CD14-positive monocyte (primary cell): ENCODE data around the gene C6orf47. TPM values are rescaled to one million over a fixed set of nuclear protein-coding genes. Genes with fewer than 3 reads are reported as not detected.
A peak's percentile ranks its signal among the peaks of the same experiment; 100 is the strongest.

Experiments used
- DNase-seq, 3 donors: peaks; one replicate each; pipeline ENCODE4 v3.0.0-alpha.2; 2011 to 2022
- H2AFZ ChIP-seq: 2 replicates; pipeline ENCODE4 v1.6.0; 2012; ENCODE audit warnings: mild to moderate bottlenecking, low read depth, low read length, inconsistent platforms; ENCODE audit not compliant: insufficient read depth, poor library complexity, severe bottlenecking
- H3K27ac ChIP-seq, 2 donors: 1 replicate in 1 of 2; 2 replicates in 1 of 2; pipeline ENCODE4 v1.5.1; 2012 to 2013; ENCODE audit warnings: low read length in 2 of 2, control low read depth in 1 of 2, inconsistent platforms in 1 of 2, low read depth in 1 of 2, mild to moderate bottlenecking in 1 of 2
- H3K27me3 ChIP-seq, 2 donors: one replicate each; pipeline versions ENCODE4 v1.6.0 to v1.6.1; 2011 to 2013; ENCODE audit warnings: low read length in 2 of 2; ENCODE audit not compliant: control insufficient read depth in 2 of 2, insufficient read depth in 2 of 2
- H3K36me3 ChIP-seq, 2 donors: replicated peaks in 1 of 2; 1 replicate in 1 of 2; 2 replicates in 1 of 2; pipeline versions ENCODE4 v1.5.1 to v1.6.1; 2012 to 2013; ENCODE audit warnings: low read length in 2 of 2, control low read depth in 1 of 2, inconsistent platforms in 1 of 2, mild to moderate bottlenecking in 1 of 2; ENCODE audit not compliant: insufficient read depth in 2 of 2, control insufficient read depth in 1 of 2
- H3K4me1 ChIP-seq, 2 donors: 1 replicate in 1 of 2; 2 replicates in 1 of 2; pipeline versions ENCODE4 v1.5.1 to v1.6.1; 2012 to 2013; ENCODE audit warnings: low read length in 2 of 2, control low read depth in 1 of 2, inconsistent platforms in 1 of 2, mild to moderate bottlenecking in 1 of 2, moderate library complexity in 1 of 2; ENCODE audit not compliant: insufficient read depth in 2 of 2, control insufficient read depth in 1 of 2
- H3K4me2 ChIP-seq: replicated peaks from 2 replicates; pipeline ENCODE3; 2012; ENCODE audit warnings: low read length, moderate library complexity, mild to moderate bottlenecking; ENCODE audit not compliant: poor library complexity, severe bottlenecking; ENCODE audit errors: extremely low read depth
- H3K4me3 ChIP-seq, 3 experiments: fragments of 200-600 bp in 1 of 3; sonication (generic) in 1 of 3; replicated peaks in 1 of 3; 1 replicate in 2 of 3; 2 replicates in 1 of 3; pipeline ENCODE4 v1.5.1; 2011 to 2013; ENCODE audit warnings: low read length in 3 of 3, mild to moderate bottlenecking in 3 of 3, control low read depth in 2 of 3, low read depth in 2 of 3, inconsistent platforms in 1 of 3, moderate library complexity in 1 of 3
- H3K79me2 ChIP-seq: 2 replicates; pipeline ENCODE4 v1.6.0; 2012; ENCODE audit warnings: mild to moderate bottlenecking, control low read depth, inconsistent platforms, low read length, moderate library complexity; ENCODE audit not compliant: insufficient read depth
- H3K9ac ChIP-seq: 2 replicates; pipeline ENCODE4 v1.6.0; 2017; ENCODE audit warnings: low read length, mild to moderate bottlenecking; ENCODE audit not compliant: insufficient read depth, poor library complexity, severe bottlenecking
- H3K9me3 ChIP-seq, 2 donors: replicated peaks in 1 of 2; 1 replicate in 1 of 2; 2 replicates in 1 of 2; pipeline versions ENCODE4 v1.5.1 to v1.6.1; 2012 to 2013; ENCODE audit warnings: low read length in 2 of 2, control low read depth in 1 of 2; ENCODE audit not compliant: control insufficient read depth in 1 of 2, insufficient read depth in 1 of 2
- H4K20me1 ChIP-seq: 2 replicates; pipeline ENCODE4 v1.6.0; 2012; ENCODE audit warnings: mild to moderate bottlenecking, low read length, control low read depth, moderate library complexity; ENCODE audit not compliant: insufficient read depth
- H3K27ac Mint-ChIP-seq, 7 donors: one replicate each; pipeline ENCODE4 v1.8.0; 2020; ENCODE audit warnings: mild to moderate bottlenecking in 7 of 7, mixed read lengths in 7 of 7, moderate library complexity in 6 of 7, inconsistent platforms in 2 of 7
- H3K27me3 Mint-ChIP-seq, 3 donors: one replicate each; pipeline ENCODE4 v1.8.0; 2021 to 2022; ENCODE audit warnings: low read depth in 3 of 3, mild to moderate bottlenecking in 3 of 3, mixed read lengths in 3 of 3, moderate library complexity in 3 of 3, inconsistent platforms in 1 of 3
- H3K36me3 Mint-ChIP-seq, 2 donors: one replicate each; pipeline ENCODE4 v1.8.0; 2020; ENCODE audit warnings: mixed read lengths in 2 of 2, inconsistent platforms in 1 of 2, mild to moderate bottlenecking in 1 of 2
- H3K4me1 Mint-ChIP-seq: one replicate; pipeline ENCODE4 v1.8.0; 2020; ENCODE audit warnings: mild to moderate bottlenecking, mixed read lengths
- H3K4me3 Mint-ChIP-seq, 2 donors: one replicate each; pipeline ENCODE4 v1.8.0; 2020; ENCODE audit warnings: mild to moderate bottlenecking in 2 of 2, mixed read lengths in 2 of 2, moderate library complexity in 1 of 2
- H3K9me3 Mint-ChIP-seq, 7 donors: one replicate each; pipeline ENCODE4 v1.8.0; 2020 to 2022; ENCODE audit warnings: mixed read lengths in 7 of 7, mild to moderate bottlenecking in 6 of 7, moderate library complexity in 6 of 7, inconsistent platforms in 2 of 7
- CTCF ChIP-seq: fragments of 200-600 bp; IDR thresholded peaks from one replicate; pipeline ENCODE4 v1.8.0; 2022; ENCODE audit warnings: antibody characterized with exemption, mild to moderate bottlenecking
- WGBS: methylation state at CpG from one replicate; pipeline ENCODE4 v1.1.5; 2013; ENCODE audit warnings: missing lambda C conversion rate; ENCODE audit not compliant: insufficient coverage; 5-methylcytosine and 5-hydroxymethylcytosine counted together
- intact Hi-C, 2 donors: fragments of 100-400 bp; cut with micrococcal nuclease; formaldehyde crosslinking; loops; one replicate each; pipeline versions ENCODE4 v1.15.0 to v1.15.1; 2023
- polyA plus RNA-seq, 3 donors: library from polyadenylated mRNA; depleted of rRNA in 1 of 3; unstranded in 2 of 3; stranded (reverse) in 1 of 3; fragments of 300-500 nt in 2 of 3; fragments of >200 nt in 1 of 3; fragmentation: Illumina TruSeq in 2 of 3; gene quantifications; 1 replicate in 2 of 3; 2 replicates in 1 of 3; pipeline ENCODE4 v1.2.3, GENCODE V29; 2012 to 2021

Gene C6orf47
- polyA plus RNA-seq, 3 donors: 8.0 to 23.4 (median 18.1) TPM

GRCh38 chr6:31636698-31637596 lies 23.6 kb downstream of the C6orf47 start:
- Histone ChIP-seq H4K20me1 (peaks cover 94% of the 10 kb centered on the region), H3K4me1 (no peaks in the 10 kb centered on the region), H3K27ac (no peak overlapping the region), H2AFZ (no peak overlapping the region), H3K27me3 (no peaks in the 10 kb centered on the region), H3K9me3 (no peaks in the 10 kb centered on the region), H3K36me3 (peaks cover 95 to 99% of the 10 kb centered on the region in 2 donors), H3K9ac (no peak overlapping the region), H3K79me2 (peaks cover 15% of the 10 kb centered on the region), H3K4me2 (no peak overlapping the region), H3K4me3 (no peak overlapping the region)
- WGBS: 91% methylated on average over 14 of the region's 27 CpGs
- intact Hi-C loops: no loop called here
- Mint-ChIP-seq H3K27ac (peak overlapping the region in 5 of 7 donors; percentile 8 to 77 (median 59)), H3K27me3 (no peaks in the 10 kb centered on the region), H3K9me3 (no peaks in the 10 kb centered on the region), H3K4me3 (no peak overlapping the region), H3K4me1 (no peaks in the 10 kb centered on the region), H3K36me3 (peaks cover 88 to 97% of the 10 kb centered on the region in 2 donors)
- TF ChIP-seq CTCF: no peak
- DNase-seq: no peak

- Histone ChIP-seq H3K27me3 (no peaks in the 10 kb centered on the region), H3K4me2 (no peak overlapping the region), H3K4me1 (no peaks in the 10 kb centered on the region), H3K4me3 (no peak overlapping the region), H3K79me2 (peaks cover 26% of the 10 kb centered on the region), H4K20me1 (peaks cover 95% of the 10 kb centered on the region), H3K9me3 (no peaks in the 10 kb centered on the region), H2AFZ (no peak overlapping the region), H3K9ac (no peak overlapping the region), H3K27ac (no peak overlapping the region), H3K36me3 (peaks cover 96 to 99% of the 10 kb centered on the region in 2 donors)
- no peaks in the 10 kb centered on the region for H3K9me3 Mint-ChIP-seq
- TF ChIP-seq CTCF: no peak
- DNase-seq: no peak
- H3K4me3 Mint-ChIP-seq: no peak overlapping the region
- H3K36me3 Mint-ChIP-seq: peaks cover 88 to 97% of the 10 kb centered on the region in 2 donors
- peak overlapping the region in 3 of 7 donors; percentile 49 to 69 (median 57) for H3K27ac Mint-ChIP-seq
- WGBS: 86% methylated on average over 10 of the region's 11 CpGs
- no peaks in the 10 kb centered on the region for H3K27me3 Mint-ChIP-seq
- intact Hi-C loops: no loop called here
- H3K4me1 Mint-ChIP-seq: no peaks in the 10 kb centered on the region
These were observed 25.5 kb downstream of the C6orf47 start for GRCh38 chr6:31634969-31635575.
